Stimulated activated CD8-positive, alpha-beta memory T cell treated with anti-CD3 and anti-CD28 coated beads, Interleukin-2, amount 100 ng/mL, for 1 hour (primary cell): ENCODE data around the gene IP6K2.
"Not testable (repeated sequence)": the region's sequence is repeated elsewhere in the genome, so short reads cannot be mapped to it uniquely, and the experiment has no call there.

Experiments used
- DNase-seq, 2 donors: peaks; one replicate each; pipeline ENCODE4 v3.0.0-alpha.2; 2020; ENCODE audit warnings: low read depth in 2 of 2

The IP6K2 gene, protein sequence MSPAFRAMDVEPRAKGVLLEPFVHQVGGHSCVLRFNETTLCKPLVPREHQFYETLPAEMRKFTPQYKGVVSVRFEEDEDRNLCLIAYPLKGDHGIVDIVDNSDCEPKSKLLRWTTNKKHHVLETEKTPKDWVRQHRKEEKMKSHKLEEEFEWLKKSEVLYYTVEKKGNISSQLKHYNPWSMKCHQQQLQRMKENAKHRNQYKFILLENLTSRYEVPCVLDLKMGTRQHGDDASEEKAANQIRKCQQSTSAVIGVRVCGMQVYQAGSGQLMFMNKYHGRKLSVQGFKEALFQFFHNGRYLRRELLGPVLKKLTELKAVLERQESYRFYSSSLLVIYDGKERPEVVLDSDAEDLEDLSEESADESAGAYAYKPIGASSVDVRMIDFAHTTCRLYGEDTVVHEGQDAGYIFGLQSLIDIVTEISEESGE

DNA sequence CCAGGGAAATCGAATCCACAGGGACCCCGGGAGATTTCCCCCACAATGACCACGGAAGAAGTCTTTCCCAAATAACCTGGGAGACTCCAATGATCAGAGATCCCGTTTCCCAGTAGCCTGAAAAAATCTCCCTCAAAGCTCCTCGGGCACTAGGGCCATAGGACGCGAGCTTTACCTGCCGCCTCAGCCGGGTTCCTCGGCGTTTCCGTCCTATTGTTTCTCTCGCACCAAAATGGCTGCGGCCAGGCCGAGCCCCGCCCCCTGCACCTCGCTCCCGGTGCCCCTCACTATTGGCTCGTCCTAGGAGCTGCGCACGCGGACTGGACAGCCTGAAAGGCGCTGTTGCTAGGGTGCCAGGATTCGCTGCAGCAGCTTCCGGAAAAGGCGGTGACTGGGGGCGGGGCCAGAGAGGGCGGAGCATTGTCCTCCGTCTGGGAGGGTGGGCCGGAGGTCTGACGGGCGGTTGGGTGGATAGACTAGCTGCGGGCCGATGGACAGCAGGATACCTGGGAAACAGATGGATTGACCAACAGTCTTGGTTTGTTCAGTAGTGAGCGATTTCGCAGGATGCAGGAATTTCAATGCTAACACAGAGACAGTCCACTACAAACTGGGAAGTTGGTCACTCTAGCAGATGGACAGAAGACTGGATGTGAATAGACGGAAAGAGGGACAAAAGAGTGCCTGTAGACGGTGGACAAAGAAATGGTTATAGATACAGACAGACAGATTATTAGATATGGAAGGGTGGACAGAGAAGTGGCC is at the start of gene IP6K2:
TSS of gene IP6K2 (minus strand) at position 240 of the 765 bp plus-strand sequence. CDS start 21,930 bp downstream, outside the sequence.
- peak; percentile 98 for DNase-seq

DNA sequence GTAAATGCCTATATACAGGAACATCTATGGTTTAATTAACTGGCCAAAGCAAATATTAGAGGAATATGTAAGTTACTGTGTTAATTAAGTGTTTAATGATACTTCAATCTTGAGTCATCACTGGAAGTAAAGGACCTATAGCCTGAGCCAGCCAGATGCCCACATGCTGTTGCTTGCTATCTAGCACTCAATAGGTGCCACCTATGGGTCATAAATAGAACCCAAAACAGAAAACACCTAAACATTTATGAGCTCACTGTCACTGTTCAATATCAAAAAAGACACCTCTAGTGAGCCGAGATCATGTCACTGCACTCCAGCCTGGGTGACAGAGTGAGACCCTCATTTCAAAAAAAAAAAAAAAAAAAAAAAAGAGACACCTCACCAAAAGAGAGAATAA is 48.4 kb upstream of the IP6K2 start:
- DNase-seq, result no peak

DNA sequence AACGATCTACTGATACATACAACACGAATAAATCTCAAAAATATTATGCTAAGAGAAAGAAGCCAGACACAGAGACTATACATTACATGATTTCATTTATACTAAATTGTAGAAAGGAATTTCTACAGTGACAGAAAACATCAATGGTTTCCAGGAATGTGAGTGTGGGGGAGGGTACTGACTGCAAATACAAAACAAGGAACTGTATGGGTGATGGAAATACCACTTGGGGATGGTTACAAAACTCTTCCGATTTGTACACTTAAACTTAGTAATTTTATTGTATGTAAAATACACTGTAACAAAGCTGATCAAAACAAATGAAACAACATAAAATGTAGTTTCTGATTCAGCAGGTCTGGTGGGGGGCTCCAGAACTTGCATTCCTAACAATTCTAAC is 45.8 kb upstream of the IP6K2 start:
- no peak for DNase-seq

DNA sequence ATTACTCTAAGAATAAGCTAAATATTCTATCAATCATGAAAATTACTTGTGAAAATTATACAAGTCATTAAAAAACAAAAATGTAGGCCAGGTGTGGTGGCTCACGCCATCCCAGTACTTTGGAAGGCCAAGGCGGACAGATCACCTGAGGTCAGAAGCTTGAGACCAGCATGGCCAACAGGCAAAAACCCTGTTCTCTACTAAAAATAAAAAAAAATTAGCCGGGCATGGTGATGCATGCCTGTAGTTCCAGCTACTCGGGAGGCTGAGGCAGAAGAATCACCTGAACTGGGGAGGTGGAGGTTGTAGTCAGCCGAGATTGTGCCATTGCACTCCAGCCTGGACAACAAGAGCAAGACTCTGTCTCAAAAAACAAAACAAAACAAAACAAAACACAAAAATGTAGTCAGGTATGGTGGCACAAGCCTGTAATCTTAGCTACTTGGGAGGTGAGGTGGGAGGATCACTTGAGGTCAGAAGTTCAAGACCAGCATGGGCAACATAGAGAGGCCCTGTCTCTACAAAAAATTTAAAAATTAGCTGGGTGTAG is 43.0 kb upstream of the IP6K2 start:
- DNase-seq, result not testable (repeated sequence)

DNA sequence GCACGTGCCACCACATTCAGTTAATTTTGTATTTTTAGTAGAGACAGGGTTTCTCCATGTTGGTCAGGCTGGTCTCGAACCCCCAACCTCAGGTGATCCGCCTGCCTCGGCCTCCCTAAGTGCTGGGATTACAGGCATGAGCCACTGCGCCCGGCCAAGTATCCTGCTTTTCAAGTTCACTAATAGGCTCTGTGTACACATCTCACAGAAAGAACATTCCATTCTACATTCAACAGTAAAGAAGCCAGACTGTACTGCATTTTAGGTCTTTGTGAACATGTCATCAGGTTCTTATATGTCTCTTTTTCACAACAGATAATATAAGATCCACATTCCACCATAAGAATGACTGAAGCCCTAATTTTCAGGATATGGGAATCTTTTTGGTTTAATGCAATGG is 42.5 kb upstream of the IP6K2 start:
- not testable (repeated sequence) for DNase-seq

DNA sequence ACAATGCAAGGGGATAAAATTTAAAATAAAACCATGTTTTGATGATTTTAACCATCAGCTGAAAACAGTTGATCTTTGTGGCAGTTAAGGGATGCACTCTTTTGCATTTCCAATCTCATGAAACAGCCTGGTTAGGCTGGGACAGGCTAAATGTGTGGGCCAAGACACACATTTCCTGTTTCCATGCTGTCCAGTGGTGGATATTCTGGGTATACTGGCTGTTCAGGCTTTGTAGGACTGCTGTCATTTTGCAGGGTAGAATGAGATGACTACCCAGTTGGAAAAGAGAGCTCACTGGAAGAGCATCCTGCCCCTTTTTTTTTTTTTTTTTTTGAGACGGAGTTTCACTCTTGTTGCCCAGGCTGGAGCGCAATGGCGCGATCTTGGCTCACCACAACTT is 42.0 kb upstream of the IP6K2 start:
- DNase-seq, result no peak

DNA sequence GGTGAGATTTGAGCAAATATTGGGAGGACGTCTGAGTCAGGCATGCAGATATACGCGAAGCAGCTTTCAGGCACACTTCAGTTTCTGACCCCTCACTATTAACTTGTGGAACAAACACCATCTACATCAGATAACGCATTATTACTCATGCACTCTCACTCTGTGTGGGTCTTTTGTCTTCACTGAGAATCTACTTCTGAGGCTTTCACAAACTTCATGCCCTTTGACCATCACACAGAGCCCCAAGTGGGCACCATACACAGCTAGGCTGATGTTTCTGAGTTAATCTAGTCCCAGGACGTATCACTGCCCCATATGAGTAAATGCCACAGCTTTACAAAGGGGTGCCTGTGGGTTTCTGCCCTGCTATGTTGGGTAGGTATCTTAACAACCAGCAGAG is 39.6 kb upstream of the IP6K2 start:
- DNase-seq, result no peak

DNA sequence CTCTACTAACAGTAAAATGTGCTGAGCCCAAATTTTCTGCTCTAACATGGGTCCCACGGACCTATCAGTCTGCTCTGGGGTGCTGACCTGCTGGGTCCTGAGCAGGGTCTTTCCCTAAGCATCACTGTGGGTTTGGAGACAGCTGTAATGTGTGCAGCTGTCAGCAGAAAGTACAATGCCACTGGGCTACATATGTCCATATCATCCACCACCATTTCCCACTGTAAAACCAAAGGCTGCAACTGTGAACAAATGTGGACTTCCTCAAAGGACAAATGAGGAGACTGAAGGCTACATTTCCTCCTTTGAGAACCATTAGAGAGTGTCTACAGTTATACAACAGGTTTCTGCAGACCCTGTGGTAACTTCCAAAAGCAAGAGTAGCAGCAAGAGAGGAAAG is 33.8 kb upstream of the IP6K2 start:
- no peak for DNase-seq

DNA sequence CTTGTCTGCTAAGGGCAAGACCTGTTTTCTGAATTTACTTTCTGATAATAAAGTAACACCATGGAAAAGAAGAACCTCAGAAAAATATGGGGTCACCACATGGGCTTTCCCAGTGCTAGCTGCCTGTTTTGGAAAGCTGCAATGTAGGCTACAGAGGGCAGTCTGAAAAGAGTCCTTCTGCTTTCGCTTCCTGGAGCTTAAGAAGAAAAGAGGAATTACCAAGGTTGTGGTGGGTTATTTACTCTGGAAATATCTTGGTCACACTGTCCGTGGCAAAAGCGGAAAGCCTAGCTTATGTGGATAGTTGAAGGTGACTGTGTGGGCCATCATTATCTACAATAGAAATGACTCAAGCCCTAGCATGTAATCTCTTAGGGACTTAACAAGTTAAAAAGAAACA is 31.7 kb upstream of the IP6K2 start:
- DNase-seq, result no peak

DNA sequence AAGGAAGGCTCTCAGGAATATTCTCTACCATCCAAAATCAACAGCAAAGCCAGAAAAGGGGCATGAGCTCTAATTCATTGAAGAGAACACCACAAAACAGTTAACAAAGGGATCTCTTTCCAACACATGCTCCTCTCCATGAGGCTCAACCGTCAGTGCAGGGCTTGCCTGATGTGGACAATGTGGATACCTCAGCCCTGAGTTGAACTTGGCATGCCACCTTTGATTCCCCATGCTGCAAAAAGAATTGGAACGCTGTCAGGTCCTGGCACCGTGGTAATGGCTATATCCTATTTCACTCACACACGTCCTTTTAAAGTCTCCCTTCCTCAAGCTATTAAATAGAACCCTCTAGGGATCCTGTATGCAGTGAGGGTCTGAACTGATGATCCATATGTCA is 30.7 kb upstream of the IP6K2 start:
- no peak for DNase-seq

DNA sequence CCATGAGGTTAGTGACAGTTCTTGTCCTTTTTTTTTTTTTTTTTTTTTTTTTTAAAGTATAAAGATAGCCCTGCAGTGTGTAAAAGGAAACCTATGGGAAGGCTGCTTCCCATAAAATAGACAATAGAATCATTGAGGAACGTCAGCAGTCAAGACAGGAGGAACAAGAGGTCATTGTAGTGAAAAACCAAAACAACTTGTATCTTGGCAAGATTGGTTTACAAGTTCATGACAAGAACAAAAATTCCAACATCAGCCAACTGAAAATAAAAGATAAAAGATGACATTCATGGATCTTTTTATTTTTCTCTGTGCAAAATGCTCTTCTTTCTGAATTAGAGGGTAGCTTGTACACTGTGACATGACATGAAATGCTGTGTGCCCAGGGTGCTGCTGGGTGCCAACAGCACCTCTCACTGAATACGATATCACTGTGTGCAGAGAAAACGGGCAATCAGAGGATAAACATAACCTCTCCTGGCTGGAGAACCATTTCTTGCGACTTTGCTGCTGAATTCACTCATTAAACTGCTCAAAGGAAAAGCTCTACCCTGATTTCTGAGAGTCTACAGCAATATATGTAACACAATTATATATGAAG is 30.1 kb upstream of the IP6K2 start:
- DNase-seq, result no peak

DNA sequence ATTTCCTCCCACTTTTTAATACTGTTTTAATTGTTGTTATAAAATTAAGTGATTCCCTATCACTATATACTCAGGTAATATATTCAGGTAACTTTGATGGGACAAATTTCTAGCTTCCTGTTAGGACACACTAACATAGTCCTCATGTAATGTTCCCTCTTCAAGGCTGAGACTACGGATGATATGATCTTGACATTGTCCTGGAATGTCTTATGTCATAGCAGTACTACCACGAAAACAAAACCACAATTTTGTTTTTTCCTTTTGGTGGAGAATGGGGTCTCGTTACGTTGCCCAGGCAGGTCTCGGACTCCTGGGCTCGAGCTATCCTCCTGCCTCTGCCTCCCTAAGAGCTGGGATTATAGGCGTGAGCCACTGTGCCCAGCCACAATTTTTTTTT is 26.8 kb upstream of the IP6K2 start:
- no peak for DNase-seq

DNA sequence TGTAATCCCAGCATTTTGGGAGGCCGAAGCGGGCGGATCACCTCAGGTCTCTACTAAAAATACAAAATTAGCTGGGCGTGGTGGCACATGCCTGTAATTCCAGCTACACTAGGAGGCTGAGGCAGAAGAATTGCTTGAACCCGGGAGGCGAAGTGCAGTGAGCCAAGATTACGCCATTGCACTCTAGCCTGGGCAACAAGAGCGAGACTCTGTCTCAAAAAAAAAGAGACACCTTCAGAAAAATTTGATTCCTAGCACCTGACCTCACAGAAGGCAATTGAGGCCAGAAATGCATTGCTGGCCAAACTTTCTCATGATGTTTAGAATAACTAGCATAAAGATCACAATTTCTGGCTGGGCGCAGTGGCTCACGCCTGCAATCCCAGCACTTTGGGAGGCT is 24.2 kb upstream of the IP6K2 start:
- DNase-seq, result not testable (repeated sequence)

DNA sequence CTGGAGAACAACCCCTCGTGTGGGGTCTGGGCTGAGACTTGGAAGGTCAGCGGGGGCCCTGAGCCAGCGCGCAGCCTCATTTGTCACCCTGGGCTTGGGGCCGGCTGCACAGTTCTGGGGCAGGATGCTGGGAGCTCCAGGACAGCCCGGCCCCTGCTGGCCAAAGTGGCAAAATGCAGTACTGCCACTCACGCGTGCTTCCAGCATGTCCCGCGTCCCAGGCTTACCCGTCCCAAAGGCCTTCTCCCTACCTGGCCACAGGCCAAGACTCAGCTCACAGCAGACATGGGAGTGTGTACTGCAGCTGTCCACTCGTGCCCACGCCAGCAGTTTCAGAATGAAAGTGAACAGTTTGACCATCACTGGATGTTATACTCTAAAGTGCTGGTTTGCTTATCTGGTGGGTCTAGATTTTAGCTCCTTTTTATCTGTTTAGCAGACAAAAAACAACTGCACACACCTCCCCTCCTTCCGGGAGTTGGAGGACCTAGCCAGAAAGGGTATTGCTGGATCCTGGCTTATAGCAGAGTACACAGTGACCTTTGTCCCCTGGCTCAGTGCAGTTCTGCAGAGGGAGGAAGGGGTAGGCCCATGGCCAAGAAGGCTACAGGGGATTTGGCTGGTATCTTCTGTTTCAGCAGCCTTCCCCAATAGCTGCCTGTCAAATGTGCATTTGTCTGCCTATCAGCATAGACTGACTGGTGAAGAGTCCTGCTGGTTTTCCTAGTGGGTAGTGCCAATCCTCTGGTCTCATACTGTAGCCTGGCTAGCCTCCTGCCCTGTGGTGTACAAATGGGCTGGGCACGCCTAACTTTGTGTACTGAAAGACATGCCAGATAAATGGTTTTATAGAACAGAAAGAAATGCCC is 23.2 kb upstream of the IP6K2 start:
- peak in 1 of 2 donors; percentile 24 for DNase-seq

DNA sequence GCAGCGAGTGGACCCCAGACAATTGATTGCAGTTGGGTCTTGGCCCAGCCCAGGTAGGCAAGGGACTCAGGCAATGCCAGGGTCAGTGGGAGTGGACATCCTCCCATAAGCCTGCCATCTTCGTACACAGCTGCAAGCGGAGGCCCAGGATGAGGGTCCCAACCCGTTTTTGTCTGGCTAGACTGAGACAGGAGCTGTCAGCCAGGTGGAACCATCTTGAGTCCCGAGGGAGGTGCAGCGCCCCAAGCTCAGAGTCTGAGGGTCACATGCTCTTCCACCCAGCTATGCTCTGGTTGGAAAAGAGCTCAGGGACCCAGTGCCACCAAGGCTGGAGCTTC is 22.6 kb upstream of the IP6K2 start:
- no peak for DNase-seq

DNA sequence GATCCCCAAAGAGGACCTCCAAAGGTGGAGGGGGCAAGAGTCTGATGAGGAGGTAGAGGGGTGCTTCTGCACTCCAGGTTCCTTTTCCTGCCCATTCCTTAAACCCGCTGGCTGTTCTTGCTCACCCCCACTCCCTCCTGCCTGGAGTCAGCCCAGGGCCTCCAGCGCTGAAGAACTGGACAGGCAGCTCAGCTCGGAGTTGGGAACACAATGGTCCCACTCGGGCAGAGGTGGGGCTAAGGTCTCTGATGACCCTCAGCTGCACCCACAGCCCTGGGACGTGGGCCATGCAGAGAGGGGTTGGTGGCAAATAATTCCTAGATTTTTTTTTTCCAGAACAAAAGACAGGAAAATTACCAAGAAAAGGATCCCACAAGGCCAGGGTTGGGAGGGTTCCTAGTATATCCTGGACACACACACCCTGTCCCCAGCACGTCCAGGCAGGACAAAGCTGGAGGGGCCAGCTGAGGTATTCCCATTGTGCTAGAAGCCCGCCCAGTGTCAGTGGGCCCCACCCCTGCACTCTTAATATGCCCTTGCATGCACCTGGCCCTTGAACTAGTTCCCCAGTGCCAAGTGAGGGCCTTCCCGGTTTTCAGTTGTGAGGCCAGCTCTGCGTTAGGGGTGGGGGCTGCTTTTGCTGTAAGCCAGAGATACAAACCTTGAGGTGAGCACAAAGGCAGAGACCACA is 22.1 kb upstream of the IP6K2 start:
- DNase-seq, result no peak

DNA sequence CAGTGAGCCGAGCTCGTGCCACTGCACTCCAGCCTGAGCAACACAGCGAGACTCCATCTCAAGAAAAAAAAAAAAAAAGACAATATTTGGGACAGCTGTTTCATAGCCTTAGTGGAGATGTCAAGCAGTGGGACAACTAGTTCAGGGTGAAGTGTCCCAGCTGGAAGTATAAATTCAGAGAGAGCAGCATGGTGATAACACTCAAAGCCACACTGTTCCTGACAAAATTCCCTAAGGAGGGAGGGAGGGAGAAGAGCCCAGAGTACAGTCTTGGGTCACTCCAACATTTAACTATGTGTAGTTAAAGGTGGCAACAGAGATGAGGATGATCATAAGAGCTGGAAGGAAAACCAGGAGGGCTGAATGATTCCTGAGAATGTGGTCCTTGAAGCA is 21.1 kb upstream of the IP6K2 start:
- no peak for DNase-seq

DNA sequence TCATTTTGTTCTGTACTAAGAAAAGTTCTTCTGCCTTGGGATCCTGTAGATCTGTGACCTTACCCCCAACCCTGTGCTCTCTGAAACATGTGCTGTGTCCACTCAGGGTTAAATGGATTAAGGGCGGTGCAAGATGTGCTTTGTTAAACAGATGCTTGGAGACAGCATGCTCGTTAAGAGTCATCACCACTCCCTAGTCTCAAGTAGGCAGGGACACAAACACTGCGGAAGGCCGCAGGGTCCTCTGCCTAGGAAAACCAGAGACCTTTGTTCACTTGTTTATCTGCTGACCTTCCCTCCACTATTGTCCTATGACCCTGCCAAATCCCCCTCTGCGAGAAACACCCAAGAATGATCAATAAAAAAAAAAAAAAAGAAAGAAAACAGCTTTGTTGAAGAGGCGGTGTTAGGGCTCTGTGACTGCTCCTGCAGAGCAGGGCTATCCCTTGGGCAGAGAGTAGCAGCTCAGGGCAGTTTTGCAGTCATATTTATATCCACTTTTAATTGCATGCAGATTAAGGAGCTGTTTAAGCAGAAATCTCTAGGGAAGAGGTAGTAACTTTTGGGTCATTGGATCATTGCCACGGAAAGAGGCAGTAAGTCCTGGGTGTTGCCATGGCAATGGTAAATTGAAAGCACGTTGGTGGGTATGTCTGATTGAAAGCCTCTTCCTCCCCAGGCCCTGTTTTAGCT is 18.2 kb upstream of the IP6K2 start:
- not testable (repeated sequence) for DNase-seq

DNA sequence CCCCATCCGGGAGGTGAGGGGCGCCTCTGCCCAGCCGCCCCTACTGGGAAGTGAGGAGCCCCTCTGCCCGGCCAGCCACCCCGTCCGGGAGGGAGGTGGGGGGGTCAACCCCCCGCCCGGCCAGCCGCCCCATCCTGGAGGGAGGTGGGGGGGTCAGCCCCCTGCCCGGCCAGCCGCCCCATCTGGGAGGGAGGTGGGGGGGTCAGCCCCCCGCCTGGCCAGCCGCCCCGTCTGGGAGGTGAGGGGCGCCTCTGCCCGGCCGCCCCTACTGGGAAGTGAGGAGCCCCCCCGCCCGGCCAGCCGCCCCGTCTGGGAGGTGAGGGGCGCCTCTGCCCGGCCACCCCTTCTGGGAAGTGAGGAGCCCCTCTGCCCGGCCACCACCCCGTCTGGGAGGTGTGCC is 17.5 kb upstream of the IP6K2 start:
- DNase-seq, result not testable (repeated sequence)
